Activated naive CD8-positive, alpha-beta T cell treated with anti-CD3 and anti-CD28 coated beads for 36 hours (primary cell): ENCODE measurements around the gene CCN2. TPM values are rescaled to one million over a fixed set of nuclear protein-coding genes. Genes with fewer than 3 reads are reported as not detected.

Experiments used
- DNase-seq: peaks from one replicate; pipeline ENCODE4 v3.0.0; 2021
- H3K27ac Mint-ChIP-seq: one replicate; pipeline ENCODE4 v1.8.0; 2022; ENCODE audit warnings: mild to moderate bottlenecking, moderate library complexity, mixed read lengths
- H3K27me3 Mint-ChIP-seq: one replicate; pipeline ENCODE4 v1.8.0; 2022; ENCODE audit warnings: mild to moderate bottlenecking, mixed read lengths
- H3K36me3 Mint-ChIP-seq: one replicate; pipeline ENCODE4 v1.8.0; 2021; ENCODE audit warnings: mild to moderate bottlenecking, mixed read lengths
- H3K4me1 Mint-ChIP-seq: one replicate; pipeline ENCODE4 v1.8.0; 2021; ENCODE audit warnings: mixed read lengths
- H3K4me3 Mint-ChIP-seq: one replicate; pipeline ENCODE4 v1.8.0; 2022; ENCODE audit warnings: mild to moderate bottlenecking, moderate library complexity, mixed read lengths
- H3K9me3 Mint-ChIP-seq: one replicate; pipeline ENCODE4 v1.8.0; 2022; ENCODE audit warnings: mixed read lengths
- total RNA-seq, 2 experiments: library from RNA; stranded (reverse); gene quantifications; one replicate each; pipeline ENCODE4 v1.2.3, GENCODE V29; 2021

CCN2 gene
- total RNA-seq, 2 experiments from 2014 or later: not detected

GRCh38 chr6:131978522-131978921 lies 27.4 kb upstream of the CCN2 start:
- Mint-ChIP-seq H3K36me3 (no peaks in the 10 kb centered on the region), H3K27ac (no peak overlapping the region), H3K27me3 (no peaks in the 10 kb centered on the region), H3K4me1 (no peaks in the 10 kb centered on the region), H3K9me3 (no peaks in the 10 kb centered on the region), H3K4me3 (no peak overlapping the region)
- DNase-seq: no peak

- Mint-ChIP-seq H3K27me3 (no peaks in the 10 kb centered on the region), H3K4me1 (no peaks in the 10 kb centered on the region), H3K9me3 (no peaks in the 10 kb centered on the region), H3K27ac (no peak overlapping the region), H3K4me3 (no peak overlapping the region), H3K36me3 (no peaks in the 10 kb centered on the region)
- DNase-seq: no peak
These were observed 25.4 kb upstream of the CCN2 start for GRCh38 chr6:131976545-131977061.

GRCh38 chr6:131972741-131973140 lies 21.6 kb upstream of the CCN2 start:
- no peak for DNase-seq
- H3K4me1 Mint-ChIP-seq: no peaks in the 10 kb centered on the region
- H3K4me3 Mint-ChIP-seq: no peak overlapping the region
- no peaks in the 10 kb centered on the region for H3K9me3 Mint-ChIP-seq
- peaks cover 3% of the 10 kb centered on the region for H3K27me3 Mint-ChIP-seq
- H3K36me3 Mint-ChIP-seq: no peaks in the 10 kb centered on the region
- no peak overlapping the region for H3K27ac Mint-ChIP-seq

GRCh38 chr6:131970076-131970859 lies 19.1 kb upstream of the CCN2 start:
- Mint-ChIP-seq H3K4me3 (no peak overlapping the region), H3K9me3 (no peaks in the 10 kb centered on the region), H3K4me1 (no peaks in the 10 kb centered on the region), H3K36me3 (no peaks in the 10 kb centered on the region), H3K27ac (no peak overlapping the region), H3K27me3 (peaks cover 9% of the 10 kb centered on the region)
- DNase-seq: no peak

- no peak overlapping the region for H3K4me3 Mint-ChIP-seq
- H3K36me3 Mint-ChIP-seq: no peaks in the 10 kb centered on the region
- H3K27me3 Mint-ChIP-seq: peaks cover 9% of the 10 kb centered on the region
- no peaks in the 10 kb centered on the region for H3K9me3 Mint-ChIP-seq
- no peak for DNase-seq
- H3K27ac Mint-ChIP-seq: no peak overlapping the region
- no peaks in the 10 kb centered on the region for H3K4me1 Mint-ChIP-seq
These were observed 17.5 kb upstream of the CCN2 start for GRCh38 chr6:131968656-131969055.

GRCh38 chr6:131967948-131968347 lies 16.8 kb upstream of the CCN2 start:
- H3K36me3 Mint-ChIP-seq: no peaks in the 10 kb centered on the region
- no peaks in the 10 kb centered on the region for H3K4me1 Mint-ChIP-seq
- H3K4me3 Mint-ChIP-seq: no peak overlapping the region
- DNase-seq: no peak
- H3K9me3 Mint-ChIP-seq: no peaks in the 10 kb centered on the region
- H3K27me3 Mint-ChIP-seq: peaks cover 9% of the 10 kb centered on the region
- H3K27ac Mint-ChIP-seq: no peak overlapping the region

- no peak overlapping the region for H3K27ac Mint-ChIP-seq
- no peak overlapping the region for H3K4me3 Mint-ChIP-seq
- no peaks in the 10 kb centered on the region for H3K36me3 Mint-ChIP-seq
- no peaks in the 10 kb centered on the region for H3K4me1 Mint-ChIP-seq
- H3K9me3 Mint-ChIP-seq: no peaks in the 10 kb centered on the region
- H3K27me3 Mint-ChIP-seq: peaks cover 9% of the 10 kb centered on the region
- no peak for DNase-seq
These were observed 15.3 kb upstream of the CCN2 start for GRCh38 chr6:131966443-131966842.

GRCh38 chr6:131963063-131963462 lies 11.9 kb upstream of the CCN2 start:
- no peak overlapping the region for H3K4me3 Mint-ChIP-seq
- no peaks in the 10 kb centered on the region for H3K36me3 Mint-ChIP-seq
- no peak overlapping the region for H3K27ac Mint-ChIP-seq
- peaks cover 9% of the 10 kb centered on the region for H3K27me3 Mint-ChIP-seq
- no peak for DNase-seq
- H3K9me3 Mint-ChIP-seq: no peaks in the 10 kb centered on the region
- H3K4me1 Mint-ChIP-seq: no peaks in the 10 kb centered on the region

GRCh38 chr6:131960371-131961133 lies 9.4 kb upstream of the CCN2 start:
- H3K4me1 Mint-ChIP-seq: no peaks in the 10 kb centered on the region
- DNase-seq: no peak
- H3K9me3 Mint-ChIP-seq: no peaks in the 10 kb centered on the region
- no peak overlapping the region for H3K4me3 Mint-ChIP-seq
- no peak overlapping the region for H3K27ac Mint-ChIP-seq
- H3K27me3 Mint-ChIP-seq: no peaks in the 10 kb centered on the region
- no peaks in the 10 kb centered on the region for H3K36me3 Mint-ChIP-seq

GRCh38 chr6:131958542-131959470 lies 7.6 kb upstream of the CCN2 start:
- peaks cover 7% of the 10 kb centered on the region for H3K27me3 Mint-ChIP-seq
- H3K4me1 Mint-ChIP-seq: no peaks in the 10 kb centered on the region
- H3K4me3 Mint-ChIP-seq: no peak overlapping the region
- no peak for DNase-seq
- H3K27ac Mint-ChIP-seq: no peak overlapping the region
- H3K36me3 Mint-ChIP-seq: no peaks in the 10 kb centered on the region
- H3K9me3 Mint-ChIP-seq: no peaks in the 10 kb centered on the region

- H3K4me3 Mint-ChIP-seq: no peak overlapping the region
These were observed 6.9 kb upstream of the CCN2 start for GRCh38 chr6:131958095-131958494.

GRCh38 chr6:131955876-131956275 lies 4.7 kb upstream of the CCN2 start:
- no peak overlapping the region for H3K4me3 Mint-ChIP-seq
- H3K36me3 Mint-ChIP-seq: no peaks in the 10 kb centered on the region
- H3K27me3 Mint-ChIP-seq: peaks cover 34% of the 10 kb centered on the region
- H3K9me3 Mint-ChIP-seq: no peaks in the 10 kb centered on the region
- DNase-seq: no peak
- no peaks in the 10 kb centered on the region for H3K4me1 Mint-ChIP-seq
- H3K27ac Mint-ChIP-seq: no peak overlapping the region

More at GRCh38 chr6:131958095-131958494, 6.9 kb upstream of the CCN2 start:
- Mint-ChIP-seq H3K27me3 (peaks cover 12% of the 10 kb centered on the region), H3K36me3 (no peaks in the 10 kb centered on the region), H3K9me3 (no peaks in the 10 kb centered on the region), H3K27ac (no peak overlapping the region), H3K4me1 (no peaks in the 10 kb centered on the region)
- DNase-seq: no peak

- Mint-ChIP-seq H3K36me3 (no peaks in the 10 kb centered on the region), H3K27me3 (peaks cover 39% of the 10 kb centered on the region), H3K4me1 (peaks cover 2% of the 10 kb centered on the region), H3K9me3 (no peaks in the 10 kb centered on the region), H3K4me3 (no peak overlapping the region), H3K27ac (no peak overlapping the region)
- no peak for DNase-seq
These were observed 4.0 kb upstream of the CCN2 start for GRCh38 chr6:131955192-131955591.

- peaks cover 44% of the 10 kb centered on the region for H3K27me3 Mint-ChIP-seq
- no peaks in the 10 kb centered on the region for H3K36me3 Mint-ChIP-seq
- H3K4me1 Mint-ChIP-seq: peaks cover 6% of the 10 kb centered on the region
- no peaks in the 10 kb centered on the region for H3K9me3 Mint-ChIP-seq
- DNase-seq: no peak
- H3K27ac Mint-ChIP-seq: no peak overlapping the region
- H3K4me3 Mint-ChIP-seq: no peak overlapping the region
These were observed 3.6 kb upstream of the CCN2 start for GRCh38 chr6:131954775-131955107.
